Adrenal gland (tissue), 12 donors: ENCODE data around the gene NADSYN1. TPM values are rescaled to one million over a fixed set of nuclear protein-coding genes. Genes with fewer than 3 reads are reported as not detected.

ENCODE experiments used
- DNase-seq, 7 donors: peaks; one replicate each; pipeline ENCODE4 v3.0.0-alpha.2; 2019 to 2020
- H3K27ac ChIP-seq, 5 donors: fragments of 200-600 bp; sonication (generic) in 4 of 5; 1 replicate in 3 of 5; 2 replicates in 2 of 5; pipeline versions ENCODE4 v1.5.1 to v1.8.0; 2016 to 2020; ENCODE audit warnings: mild to moderate bottlenecking in 1 of 5
- H3K27me3 ChIP-seq: fragments of 200-600 bp; 2 replicates; pipeline ENCODE4 v1.8.0; 2021
- H3K36me3 ChIP-seq, 2 donors: fragments of 200-600 bp; replicated peaks in 1 of 2; 1 replicate in 1 of 2; 2 replicates in 1 of 2; pipeline versions ENCODE4 v1.5.1 to v1.8.0; 2018 to 2022
- H3K4me1 ChIP-seq, 2 donors: fragments of 200-600 bp; replicated peaks in 1 of 2; 1 replicate in 1 of 2; 2 replicates in 1 of 2; pipeline versions ENCODE4 v1.5.1 to v1.8.0; 2018 to 2021
- H3K4me3 ChIP-seq, 4 donors: fragments of 200-600 bp; sonication (generic) in 3 of 4; one replicate each; pipeline ENCODE4 v1.5.1; 2016 to 2018
- H3K9me3 ChIP-seq, 3 donors: fragments of 200-600 bp; sonication (generic) in 1 of 3; replicated peaks in 1 of 3; 1 replicate in 2 of 3; 2 replicates in 1 of 3; pipeline versions ENCODE4 v1.5.1 to v1.8.0; 2016 to 2021
- CTCF ChIP-seq, 6 experiments: fragments of 450-650 bp in 4 of 6; fragments of 200-600 bp in 2 of 6; sonication (generic) in 1 of 6; IDR thresholded peaks; 1 replicate in 5 of 6; 2 replicates in 1 of 6; pipeline versions ENCODE4 v1.5.1 to v1.8.0; 2016 to 2021; ENCODE audit warnings: antibody characterized with exemption in 6 of 6, mild to moderate bottlenecking in 2 of 6, moderate library complexity in 1 of 6
- POLR2A ChIP-seq, 2 donors: fragments of 450-650 bp; IDR thresholded peaks; one replicate each; pipeline ENCODE4 v1.6.1; 2017; ENCODE audit warnings: antibody characterized with exemption in 2 of 2, mild to moderate bottlenecking in 2 of 2, moderate library complexity in 1 of 2
- WGBS, 4 donors: extraction: QIAGEN DNeasy Blood & Tissue Kit in 2 of 4; methylation state at CpG; one replicate each; pipeline versions ENCODE4 v1.1.5 to v1.1.7; 2013 to 2017; 5-methylcytosine and 5-hydroxymethylcytosine counted together
- intact Hi-C, 2 donors: fragments of 100-400 bp; cut with DNase I; formaldehyde crosslinking; loops; one replicate each; pipeline versions ENCODE4 v1.14.1 to v1.15.0; 2022 to 2023
- polyA plus RNA-seq, 3 donors: library from polyadenylated mRNA; stranded (reverse); fragments of 200-250 nt in 2 of 3; fragments of 350-450 nt in 1 of 3; fragmentation: Illumina TruSeq in 1 of 3; extraction: RNeasy Lipid Tissue Mini Kit (QIAGEN cat#74804) in 1 of 3; gene quantifications; one replicate each; pipeline ENCODE4 v1.2.3, GENCODE V29; 2013 to 2014
- total RNA-seq, 9 donors: library from RNA; depleted of rRNA in 4 of 9; stranded (reverse); fragments of >200 nt in 4 of 9; fragments of 120-200 nt in 1 of 9; fragmentation: NEBNext Ultra II Directional in 1 of 9; extraction: Animal tissue kit (Norgen Biotek cat#: 25700) in 1 of 9; gene quantifications; one replicate each; pipeline versions ENCODE4 v1.1.0 to v1.2.4, GENCODE V29; 2013 to 2023
- donor health status: healthy with polysubstance abuse.
- donor health status: Bipolar disorder and iron deficiency.
- donor health status: DM: yes; HTN: yes; CAD: no.
- donor health status: DM: no; HTN: no; CAD: no.
- donor health status: DM: no; HTN: no; CAD: no.
- donor health status: DM: yes; HTN: yes; CAD: no.

The NADSYN1 gene
- total and polyA plus RNA-seq, 12 donors: 37.1 to 128 (median 58.5) TPM

- H3K4me1 ChIP-seq: no peaks in the 10 kb centered on the region
- H3K4me3 ChIP-seq: no peak overlapping the region
- H3K27me3 ChIP-seq: no peaks in the 10 kb centered on the region
- peaks cover 0 to 52% of the 10 kb centered on the region in 2 donors for H3K36me3 ChIP-seq
- no peaks in the 10 kb centered on the region for H3K9me3 ChIP-seq
- H3K27ac ChIP-seq: no peak overlapping the region
- TF ChIP-seq CTCF (IDR thresholded peaks at IDR 0.05): no peak
- no peak for DNase-seq
- intact Hi-C loops: no loop called here
- 91 to 100% (median 96%) methylated on average over 5 to 6 of the region's 6 CpGs for WGBS, 4 donors
Observed at GRCh38 chr11:71485063-71485399, 32.0 kb downstream of the NADSYN1 start.

GRCh38 chr11:71485466-71485865 is 32.5 kb downstream of the NADSYN1 start:
- 94 to 98% (median 97%) methylated on average over 8 to 18 of the region's 18 CpGs for WGBS, 4 donors
- Histone ChIP-seq H3K36me3 (peaks cover 0 to 49% of the 10 kb centered on the region in 2 donors), H3K4me1 (no peaks in the 10 kb centered on the region), H3K27me3 (no peaks in the 10 kb centered on the region), H3K27ac (no peak overlapping the region), H3K9me3 (no peaks in the 10 kb centered on the region), H3K4me3 (no peak overlapping the region)
- DNase-seq: peak in 2 of 7 donors; percentile 1 to 2
- intact Hi-C loops: no loop called here
- no peak for TF ChIP-seq CTCF (IDR thresholded peaks at IDR 0.05)
- no peak for TF ChIP-seq POLR2A (IDR thresholded peaks at IDR 0.05)

GRCh38 chr11:71486320-71486719 is 33.3 kb downstream of the NADSYN1 start:
- H3K9me3 ChIP-seq: no peaks in the 10 kb centered on the region
- peaks cover 0 to 48% of the 10 kb centered on the region in 2 donors for H3K36me3 ChIP-seq
- H3K27ac ChIP-seq: no peak overlapping the region
- no peak overlapping the region for H3K4me3 ChIP-seq
- 90 to 100% (median 98%) methylated on average over 1 of the region's 1 CpG for WGBS, 4 donors
- intact Hi-C loops: no loop called here
- no peaks in the 10 kb centered on the region for H3K27me3 ChIP-seq
- H3K4me1 ChIP-seq: no peaks in the 10 kb centered on the region
- DNase-seq: peak in 1 of 7 donors; percentile 2
- no peak for TF ChIP-seq POLR2A (IDR thresholded peaks at IDR 0.05)
- no peak for TF ChIP-seq CTCF (IDR thresholded peaks at IDR 0.05)

- Histone ChIP-seq H3K27ac (no peak overlapping the region), H3K27me3 (no peaks in the 10 kb centered on the region), H3K4me3 (no peak overlapping the region), H3K9me3 (no peaks in the 10 kb centered on the region), H3K36me3 (peaks cover 0 to 40% of the 10 kb centered on the region in 2 donors), H3K4me1 (no peaks in the 10 kb centered on the region)
- peak in 2 of 7 donors; percentile 3 to 6 for DNase-seq
- 74 to 87% (median 84%) methylated on average over 4 to 6 of the region's 6 CpGs for WGBS, 4 donors
- intact Hi-C loops: no loop called here
- TF ChIP-seq POLR2A (IDR thresholded peaks at IDR 0.05) (no peak), CTCF (IDR thresholded peaks at IDR 0.05) (no peak)
Observed at GRCh38 chr11:71488681-71489270, 35.8 kb downstream of the NADSYN1 start.
